ENCODE results near the gene GRK6. TPM values are rescaled to one million over a fixed set of nuclear protein-coding genes. Genes with fewer than 3 reads are reported as not detected.

GRK6 gene
- total and polyA plus RNA-seq, 2 of the 4 experiments (the other 2 are of a cell fraction) = 25.3 to 30.1 TPM

DNA sequence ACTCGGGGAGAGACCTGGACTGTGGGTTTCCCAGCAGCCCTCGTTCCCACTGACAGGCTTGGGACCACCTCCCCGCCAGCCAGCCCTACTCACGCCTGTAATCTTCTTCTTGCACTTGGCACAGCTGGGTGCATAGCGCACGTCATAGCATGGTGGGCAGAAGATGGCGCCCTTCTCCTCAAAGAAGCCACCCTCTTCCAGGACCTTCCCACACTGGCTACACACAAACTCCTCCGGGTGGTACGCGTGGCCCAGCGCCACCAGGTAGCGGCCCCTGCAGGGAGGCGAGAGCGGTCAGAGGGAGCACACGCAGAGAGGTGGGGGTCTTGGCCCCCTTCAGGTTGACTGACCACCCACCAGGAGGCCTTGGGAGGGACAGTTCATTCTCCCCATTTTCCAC is 61.5 kb downstream of the GRK6 start:
- Histone ChIP-seq H3K4me2 (ENCODE audit: low read depth, low read length) (no peak overlapping the region), H2BK120ac (ENCODE audit: low read depth, low read length) (no peak overlapping the region), H2AK9ac (replicated peaks; ENCODE audit: low read depth, low read length, poor library complexity) (peak overlapping the region; percentile 23), H3K4me3 (ENCODE audit: insufficient read depth, low read depth, low read length) (no peak overlapping the region), H3K4ac (ENCODE audit: low read depth, low read length) (no peak overlapping the region), H3K23ac (ENCODE audit: low read depth, low read length) (no peak overlapping the region), H3K27me3 (ENCODE audit: control insufficient read depth, insufficient read depth, low read length) (no peaks in the 10 kb centered on the region), H4K20me1 (ENCODE audit: insufficient read depth, low read length) (peaks cover 96% of the 10 kb centered on the region), H3K36me3 (ENCODE audit: control insufficient read depth, insufficient read depth, low read length) (peaks cover 91% of the 10 kb centered on the region), H3K18ac (ENCODE audit: low read depth, low read length) (no peak overlapping the region), H2BK20ac (ENCODE audit: low read depth, low read length) (no peak overlapping the region), H4K8ac (ENCODE audit: low read depth in 2 of 2, low read length in 2 of 2) (no peak overlapping the region), H3K9ac (ENCODE audit: low read depth, low read length) (no peak overlapping the region), H2AFZ (replicated peaks; ENCODE audit: low read length, poor library complexity) (no peak overlapping the region), H4K5ac (ENCODE audit: low read depth, low read length) (no peak overlapping the region), H2BK15ac (ENCODE audit: low read depth, low read length) (no peak overlapping the region), H3K14ac (replicated peaks; ENCODE audit: low read depth, low read length) (no peak overlapping the region), H4K91ac (ENCODE audit: insufficient read depth, low read depth, low read length) (no peak overlapping the region), H2BK5ac (ENCODE audit: low read depth, low read length, poor library complexity, severe bottlenecking) (no peak overlapping the region), H3K27ac (ENCODE audit: insufficient read depth, low read length) (no peak overlapping the region), H3K9me1 (ENCODE audit: insufficient read depth, low read length) (peaks cover 16% of the 10 kb centered on the region), H3K79me1 (ENCODE audit: low read depth in 1 of 2, low read length in 2 of 2) (peaks cover 52 to 86% of the 10 kb centered on the region in 2 experiments), H2AK5ac (ENCODE audit: low read depth, low read length) (no peak overlapping the region), H3K9me3 (ENCODE audit: control insufficient read depth, insufficient read depth, low read length) (no peaks in the 10 kb centered on the region), H3K4me1 (ENCODE audit: control insufficient read depth, insufficient read depth, low read length) (peaks cover 12% of the 10 kb centered on the region; the same call in 1 of the 2 replicates), H3K56ac (ENCODE audit: extremely low read depth, insufficient read depth, low read length) (no peak overlapping the region)
- in situ Hi-C loops (cut with MboI; ENCODE audit: low sequenced_read_pairs) (no loop called here), dilution Hi-C loops (cut with HindIII; ENCODE audit: low sequenced_read_pairs, unreplicated experiment) (no loop called here), intact Hi-C loops (cut with micrococcal nuclease) (no loop called here)
- DNase-seq (no peak), ATAC-seq (ENCODE audit: low read depth) (no peak)
- ChIA-PET POLR2A (ENCODE audit: unreplicated experiment) (no interaction called here), CTCF (interaction anchor here (0.7 kb wide), 1 partner anchor 31 kb away, joined by 4 read pairs; no protein-coding TSS in a partner anchor)
- WGBS, 2 experiments (ENCODE audit: extremely low coverage in 2 of 2, insufficient read length in 1 of 2) = 98% methylated on average over 4 of the region's 15 CpGs; no CpG with 5 or more reads in 1 of the 2 experiments
- BruUV-seq (replicated peaks) = no TSS peak
- no peak for TF ChIP-seq RFX5 (IDR thresholded peaks at IDR 0.05; ENCODE audit: low read depth, low read length)
- TF ChIP-seq RAD21 (IDR thresholded peaks at IDR 0.05; ENCODE audit: low read length) = no peak
- no peak for TF ChIP-seq NFE2L2 (IDR thresholded peaks at IDR 0.05; ENCODE audit: low read depth, low read length)
- TF ChIP-seq MXI1 (IDR thresholded peaks at IDR 0.05; ENCODE audit: borderline replicate concordance, low read depth, low read length) = no peak
- no peak for TF ChIP-seq CEBPB (IDR thresholded peaks at IDR 0.05; ENCODE audit: low read depth, low read length)
- no peak for TF ChIP-seq BHLHE40 (IDR thresholded peaks at IDR 0.05; ENCODE audit: low read depth, low read length)
- TF ChIP-seq, protein P1, sequence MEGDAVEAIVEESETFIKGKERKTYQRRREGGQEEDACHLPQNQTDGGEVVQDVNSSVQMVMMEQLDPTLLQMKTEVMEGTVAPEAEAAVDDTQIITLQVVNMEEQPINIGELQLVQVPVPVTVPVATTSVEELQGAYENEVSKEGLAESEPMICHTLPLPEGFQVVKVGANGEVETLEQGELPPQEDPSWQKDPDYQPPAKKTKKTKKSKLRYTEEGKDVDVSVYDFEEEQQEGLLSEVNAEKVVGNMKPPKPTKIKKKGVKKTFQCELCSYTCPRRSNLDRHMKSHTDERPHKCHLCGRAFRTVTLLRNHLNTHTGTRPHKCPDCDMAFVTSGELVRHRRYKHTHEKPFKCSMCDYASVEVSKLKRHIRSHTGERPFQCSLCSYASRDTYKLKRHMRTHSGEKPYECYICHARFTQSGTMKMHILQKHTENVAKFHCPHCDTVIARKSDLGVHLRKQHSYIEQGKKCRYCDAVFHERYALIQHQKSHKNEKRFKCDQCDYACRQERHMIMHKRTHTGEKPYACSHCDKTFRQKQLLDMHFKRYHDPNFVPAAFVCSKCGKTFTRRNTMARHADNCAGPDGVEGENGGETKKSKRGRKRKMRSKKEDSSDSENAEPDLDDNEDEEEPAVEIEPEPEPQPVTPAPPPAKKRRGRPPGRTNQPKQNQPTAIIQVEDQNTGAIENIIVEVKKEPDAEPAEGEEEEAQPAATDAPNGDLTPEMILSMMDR (conservative IDR thresholded peaks at IDR 0.05; ENCODE audit: low read depth, low read length) = no peak
- TF ChIP-seq, protein P2, sequence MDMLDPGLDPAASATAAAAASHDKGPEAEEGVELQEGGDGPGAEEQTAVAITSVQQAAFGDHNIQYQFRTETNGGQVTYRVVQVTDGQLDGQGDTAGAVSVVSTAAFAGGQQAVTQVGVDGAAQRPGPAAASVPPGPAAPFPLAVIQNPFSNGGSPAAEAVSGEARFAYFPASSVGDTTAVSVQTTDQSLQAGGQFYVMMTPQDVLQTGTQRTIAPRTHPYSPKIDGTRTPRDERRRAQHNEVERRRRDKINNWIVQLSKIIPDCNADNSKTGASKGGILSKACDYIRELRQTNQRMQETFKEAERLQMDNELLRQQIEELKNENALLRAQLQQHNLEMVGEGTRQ (IDR thresholded peaks at IDR 0.05; ENCODE audit: low read depth, low read length) = no peak
- TF ChIP-seq RCOR1 (IDR thresholded peaks at IDR 0.05; ENCODE audit: insufficient replicate concordance, low read length) = no peak
- TF ChIP-seq, protein P3, sequence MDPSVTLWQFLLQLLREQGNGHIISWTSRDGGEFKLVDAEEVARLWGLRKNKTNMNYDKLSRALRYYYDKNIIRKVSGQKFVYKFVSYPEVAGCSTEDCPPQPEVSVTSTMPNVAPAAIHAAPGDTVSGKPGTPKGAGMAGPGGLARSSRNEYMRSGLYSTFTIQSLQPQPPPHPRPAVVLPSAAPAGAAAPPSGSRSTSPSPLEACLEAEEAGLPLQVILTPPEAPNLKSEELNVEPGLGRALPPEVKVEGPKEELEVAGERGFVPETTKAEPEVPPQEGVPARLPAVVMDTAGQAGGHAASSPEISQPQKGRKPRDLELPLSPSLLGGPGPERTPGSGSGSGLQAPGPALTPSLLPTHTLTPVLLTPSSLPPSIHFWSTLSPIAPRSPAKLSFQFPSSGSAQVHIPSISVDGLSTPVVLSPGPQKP (IDR thresholded peaks at IDR 0.05; ENCODE audit: borderline replicate concordance, low read depth, low read length) = no peak
- no peak for TF ChIP-seq CHD1 (IDR thresholded peaks at IDR 0.05; ENCODE audit: low read depth, low read length)
- no peak for TF ChIP-seq SMC3 (IDR thresholded peaks at IDR 0.05; ENCODE audit: low read depth, low read length)
- TF ChIP-seq MAFK (IDR thresholded peaks at IDR 0.05; ENCODE audit: low read depth, low read length) = no peak
- no peak for TF ChIP-seq POLR2A (IDR thresholded peaks at IDR 0.05; ENCODE audit: low read depth, low read length)
- TF ChIP-seq FOS (IDR thresholded peaks at IDR 0.05; ENCODE audit: low read depth, low read length) = no peak
- TF ChIP-seq MAZ (IDR thresholded peaks at IDR 0.05; ENCODE audit: borderline replicate concordance, low read depth, low read length) = no peak
